GM12878 (cell line): ENCODE measurements around the gene SRSF8.

Source experiments
- CTCF ChIP-seq, 3 experiments: IDR thresholded peaks in 2 of 3; conservative IDR thresholded peaks in 1 of 3; 2 replicates each; pipeline ENCODE4 v1.5.1; 2011; ENCODE audit warnings: low read depth in 3 of 3, low read length in 3 of 3, mild to moderate bottlenecking in 3 of 3, control low read depth in 2 of 3, moderate library complexity in 2 of 3, inconsistent platforms in 1 of 3, mixed read lengths in 1 of 3; ENCODE audit not compliant: control insufficient read depth in 2 of 3, insufficient read depth in 1 of 3; ENCODE audit errors: extremely low read depth in 1 of 3
- ELK1 ChIP-seq: IDR thresholded peaks from 2 replicates; pipeline ENCODE4 v1.6.1; 2012; ENCODE audit warnings: low read depth, low read length, improper control_type of control experiment
- EZH2 ChIP-seq: IDR thresholded peaks from 2 replicates; pipeline ENCODE4 v1.6.1; 2012; ENCODE audit warnings: low read depth, mild to moderate bottlenecking, control low read depth, inconsistent platforms, low read length, borderline replicate concordance; ENCODE audit not compliant: control insufficient read depth
- IRF4 ChIP-seq: IDR thresholded peaks from 2 replicates; pipeline ENCODE4 v1.6.1; 2011; ENCODE audit warnings: low read depth, low read length
- POLR2AphosphoS5 ChIP-seq: IDR thresholded peaks from 2 replicates; pipeline ENCODE4 v1.6.1; 2011; ENCODE audit warnings: mild to moderate bottlenecking, low read length, inconsistent platforms
- SIN3A ChIP-seq: IDR thresholded peaks from 2 replicates; pipeline ENCODE4 v1.6.1; 2012; ENCODE audit warnings: low read depth, low read length, improper control_type of control experiment
- USF2 ChIP-seq: IDR thresholded peaks from 2 replicates; pipeline ENCODE4 v1.6.1; 2011; ENCODE audit warnings: low read depth, low read length, improper control_type of control experiment, borderline replicate concordance

GRCh38 chr11:95045812-95046211 lies 20.9 kb upstream of the SRSF8 start:
- no peak for TF ChIP-seq POLR2AphosphoS5
- no peak for TF ChIP-seq USF2
- TF ChIP-seq IRF4: no peak
- TF ChIP-seq ELK1: no peak
- no peak for TF ChIP-seq SIN3A
- TF ChIP-seq CTCF (IDR thresholded peaks at IDR 0.05 in 2 of 3, conservative IDR thresholded peaks at IDR 0.05 in 1 of 3; ENCODE audit: control insufficient read depth in 2 of 3, extremely low read depth in 1 of 3, insufficient read depth in 1 of 3, low read depth in 3 of 3, low read length in 3 of 3): no peak
- TF ChIP-seq EZH2: no peak
